ENCODE results near the gene ERI3.
A peak's percentile ranks its signal among the peaks of the same experiment; 100 is the strongest.
"Not testable (repeated sequence)": the region's sequence is repeated elsewhere in the genome, so short reads cannot be mapped to it uniquely, and the experiment has no call there.

ERI3 gene

GRCh38 chr1:44217809-44218410 lies 137.1 kb downstream of the ERI3 start:
- DNase-seq (ENCODE audit: low read depth), result peak; percentile 55
- no peak overlapping the region for H3K4me3 ChIP-seq (ENCODE audit: low read length)
- TF ChIP-seq, protein P1, sequence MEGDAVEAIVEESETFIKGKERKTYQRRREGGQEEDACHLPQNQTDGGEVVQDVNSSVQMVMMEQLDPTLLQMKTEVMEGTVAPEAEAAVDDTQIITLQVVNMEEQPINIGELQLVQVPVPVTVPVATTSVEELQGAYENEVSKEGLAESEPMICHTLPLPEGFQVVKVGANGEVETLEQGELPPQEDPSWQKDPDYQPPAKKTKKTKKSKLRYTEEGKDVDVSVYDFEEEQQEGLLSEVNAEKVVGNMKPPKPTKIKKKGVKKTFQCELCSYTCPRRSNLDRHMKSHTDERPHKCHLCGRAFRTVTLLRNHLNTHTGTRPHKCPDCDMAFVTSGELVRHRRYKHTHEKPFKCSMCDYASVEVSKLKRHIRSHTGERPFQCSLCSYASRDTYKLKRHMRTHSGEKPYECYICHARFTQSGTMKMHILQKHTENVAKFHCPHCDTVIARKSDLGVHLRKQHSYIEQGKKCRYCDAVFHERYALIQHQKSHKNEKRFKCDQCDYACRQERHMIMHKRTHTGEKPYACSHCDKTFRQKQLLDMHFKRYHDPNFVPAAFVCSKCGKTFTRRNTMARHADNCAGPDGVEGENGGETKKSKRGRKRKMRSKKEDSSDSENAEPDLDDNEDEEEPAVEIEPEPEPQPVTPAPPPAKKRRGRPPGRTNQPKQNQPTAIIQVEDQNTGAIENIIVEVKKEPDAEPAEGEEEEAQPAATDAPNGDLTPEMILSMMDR (conservative IDR thresholded peaks at IDR 0.05; ENCODE audit: low read length), result peak; percentile 97

- H3K4me3 ChIP-seq (ENCODE audit: low read length), result peak within 1 kb of the TSS; percentile 99
- TF ChIP-seq, protein P1 (conservative IDR thresholded peaks at IDR 0.05; ENCODE audit: low read length), result peak; percentile 21
- DNase-seq (ENCODE audit: low read depth), result peak; percentile 79
These were observed 141.6 kb downstream of the ERI3 start, which contains the start of gene DMAP1 for GRCh38 chr1:44213222-44214112. Gene DMAP1 (plus strand): TSS chr1:44213471. CDS start chr1:44213754, 283 bp downstream.

DNA sequence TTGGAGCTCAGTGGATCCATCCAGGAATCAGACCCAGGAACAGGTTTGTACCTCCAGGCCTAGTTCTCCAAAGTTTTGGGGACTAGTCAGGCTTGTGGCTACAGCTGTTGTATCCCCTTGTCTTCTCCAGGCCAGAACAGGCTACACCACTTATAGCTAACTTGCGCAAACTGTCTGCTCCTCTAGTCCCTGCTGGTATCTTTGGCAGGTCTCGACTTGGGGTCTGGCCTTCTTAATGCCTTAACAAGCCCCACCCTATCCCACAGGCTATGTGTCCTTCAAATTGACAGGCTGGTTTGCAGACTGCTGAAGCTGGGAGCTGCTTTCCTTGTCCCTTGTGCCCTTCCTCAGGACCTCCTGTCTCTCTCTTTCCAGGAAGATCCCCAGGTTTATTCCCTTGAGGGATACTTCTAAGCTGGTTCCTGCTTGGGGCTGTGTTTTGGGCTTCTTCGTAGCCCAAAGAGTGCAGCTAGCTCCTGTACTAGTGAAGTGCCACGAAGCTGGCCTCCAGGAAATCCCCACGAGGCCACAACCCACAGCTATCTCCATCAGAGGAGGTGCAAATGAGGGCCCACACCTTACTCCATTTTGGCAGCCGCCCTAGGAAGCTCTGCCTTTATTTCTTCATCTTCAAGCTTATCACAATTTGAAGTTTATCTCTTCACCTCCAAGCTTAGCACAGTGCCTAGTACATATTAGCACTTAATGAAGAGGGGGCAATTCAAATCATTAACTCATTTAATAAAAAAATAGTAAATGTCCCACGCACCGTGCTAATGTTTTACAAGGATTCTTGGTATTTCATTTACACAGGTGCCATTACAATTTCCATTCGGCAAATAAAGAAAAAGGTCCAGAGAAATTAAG lies 142.5 kb downstream of the ERI3 start:
- peak overlapping the region; percentile 99 for H3K4me3 ChIP-seq (ENCODE audit: low read length)
- DNase-seq (ENCODE audit: low read depth), result no peak
- TF ChIP-seq, protein P1 (conservative IDR thresholded peaks at IDR 0.05; ENCODE audit: low read length), result no peak

- DNase-seq (ENCODE audit: low read depth), result no peak
- TF ChIP-seq, protein P1 (conservative IDR thresholded peaks at IDR 0.05; ENCODE audit: low read length), result no peak
- H3K4me3 ChIP-seq (ENCODE audit: low read length), result no peak overlapping the region
These were observed 144.5 kb downstream of the ERI3 start for GRCh38 chr1:44210595-44210994.

GRCh38 chr1:44208226-44208625 lies 146.8 kb downstream of the ERI3 start:
- no peak for DNase-seq (ENCODE audit: low read depth)
- H3K4me3 ChIP-seq (ENCODE audit: low read length), result no peak overlapping the region
- TF ChIP-seq, protein P1 (conservative IDR thresholded peaks at IDR 0.05; ENCODE audit: low read length), result no peak

DNA sequence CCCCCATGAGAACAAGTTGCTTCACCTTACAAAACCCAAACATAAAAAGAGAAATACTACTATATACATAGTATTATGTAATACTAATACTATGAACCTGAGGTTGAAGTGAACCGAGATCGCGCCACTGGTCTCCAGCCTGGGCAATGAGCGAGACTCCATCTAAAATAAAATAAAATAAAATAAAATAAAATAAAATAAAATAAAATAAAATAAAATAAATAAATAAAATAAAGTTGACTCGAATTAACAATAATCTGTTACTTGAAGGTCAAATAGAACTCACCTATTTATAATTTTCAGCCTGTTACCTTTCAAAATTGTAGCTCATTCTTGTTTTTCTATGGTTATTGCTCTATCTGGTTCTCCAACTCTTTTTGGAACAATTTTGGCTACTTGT lies 148.5 kb downstream of the ERI3 start:
- H3K4me3 ChIP-seq (ENCODE audit: low read length); DNase-seq (ENCODE audit: low read depth): not testable (repeated sequence)

GRCh38 chr1:44200336-44200735 lies 154.7 kb downstream of the ERI3 start:
- DNase-seq (ENCODE audit: low read depth), result no peak
- TF ChIP-seq, protein P1 (conservative IDR thresholded peaks at IDR 0.05; ENCODE audit: low read length), result no peak
- no peak overlapping the region for H3K4me3 ChIP-seq (ENCODE audit: low read length)

All from AG10803 (cell line).